GM18868 (cell line): ENCODE results near the gene VPS54.
"Not testable (repeated sequence)": the region's sequence is repeated elsewhere in the genome, so short reads cannot be mapped to it uniquely, and the experiment has no call there.

Experiments used
- ATAC-seq: cut with Tn5 transposase; IDR thresholded peaks from one replicate; pipeline ENCODE4 v1.9.1; 2021; ENCODE audit warnings: mild to moderate bottlenecking, moderate library complexity; ENCODE audit not compliant: unreplicated experiment

VPS54 gene

DNA sequence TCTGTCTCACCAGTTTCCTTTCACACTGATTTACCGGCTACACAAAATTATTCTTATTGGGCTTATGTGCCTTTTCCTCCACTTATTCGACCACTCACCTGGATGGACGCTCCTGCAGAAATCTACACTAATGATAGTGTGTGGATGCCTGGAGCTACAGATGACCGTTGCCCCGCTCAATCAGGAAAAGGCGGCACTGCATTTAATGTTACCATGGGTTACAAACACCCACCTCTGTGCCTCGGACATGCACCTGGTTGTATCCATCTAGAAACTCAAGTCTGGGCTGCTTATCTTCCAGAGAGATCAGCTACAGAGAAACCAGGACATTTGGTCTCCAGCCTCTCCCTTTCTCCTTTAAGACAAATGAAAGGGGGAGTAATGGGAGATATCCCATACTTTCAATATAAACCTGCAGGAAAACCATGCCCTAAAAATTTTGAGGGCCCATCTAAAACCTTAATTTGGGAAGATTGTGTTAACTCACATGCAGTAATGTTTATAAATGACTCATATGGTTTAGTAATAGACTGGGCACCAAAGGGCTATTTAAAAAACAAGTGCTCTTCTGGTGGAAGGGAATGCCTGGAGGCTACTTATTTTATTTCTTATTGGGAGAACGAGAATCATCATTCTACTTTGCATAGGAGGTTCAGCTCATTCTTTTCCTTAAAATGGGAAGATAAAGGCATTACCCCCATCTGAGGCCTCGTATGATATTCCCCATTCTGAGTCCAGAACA is 24.7 kb downstream of the VPS54 start:
- not testable (repeated sequence) for ATAC-seq

DNA sequence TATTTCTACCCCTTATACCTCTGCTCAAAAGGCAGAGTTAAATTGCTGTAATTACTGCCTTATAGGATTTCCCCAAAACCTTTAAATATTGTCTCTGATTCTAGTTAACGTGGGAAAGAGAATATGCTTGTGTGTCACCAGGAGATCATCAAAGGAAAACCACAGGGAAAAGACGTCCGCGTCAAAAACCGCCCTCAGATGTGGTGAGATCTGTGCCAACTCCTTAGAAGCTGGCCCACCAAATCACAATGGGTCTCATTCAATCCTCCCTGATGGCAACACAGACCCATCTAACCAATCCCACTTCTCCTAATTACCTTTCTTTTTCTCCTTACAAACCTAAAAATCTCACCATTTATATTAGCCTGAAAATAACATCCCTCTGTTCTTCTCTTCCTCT is 25.4 kb downstream of the VPS54 start:
- ATAC-seq: no peak

DNA sequence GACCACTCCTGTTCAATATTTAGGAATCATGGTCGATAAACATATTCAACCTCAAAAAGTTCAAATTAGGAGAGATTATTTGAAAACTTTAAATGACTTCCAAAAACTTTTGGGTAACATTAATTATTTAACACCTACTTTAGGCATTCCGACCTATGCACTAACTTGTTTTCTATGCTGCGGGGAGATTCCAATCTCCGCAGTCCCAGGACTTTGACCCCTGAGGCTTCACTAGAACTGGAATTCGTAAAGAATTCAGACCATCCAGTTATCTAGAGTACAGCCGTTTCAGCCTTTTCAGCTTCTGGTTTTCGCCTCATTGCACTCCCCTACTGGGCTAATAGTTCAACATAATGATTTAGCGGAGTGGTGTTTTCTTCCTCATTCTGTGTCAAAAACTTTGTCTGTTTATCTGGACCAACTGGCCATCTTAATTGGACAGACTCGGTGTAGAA is 26.1 kb downstream of the VPS54 start:
- ATAC-seq: not testable (repeated sequence)

DNA sequence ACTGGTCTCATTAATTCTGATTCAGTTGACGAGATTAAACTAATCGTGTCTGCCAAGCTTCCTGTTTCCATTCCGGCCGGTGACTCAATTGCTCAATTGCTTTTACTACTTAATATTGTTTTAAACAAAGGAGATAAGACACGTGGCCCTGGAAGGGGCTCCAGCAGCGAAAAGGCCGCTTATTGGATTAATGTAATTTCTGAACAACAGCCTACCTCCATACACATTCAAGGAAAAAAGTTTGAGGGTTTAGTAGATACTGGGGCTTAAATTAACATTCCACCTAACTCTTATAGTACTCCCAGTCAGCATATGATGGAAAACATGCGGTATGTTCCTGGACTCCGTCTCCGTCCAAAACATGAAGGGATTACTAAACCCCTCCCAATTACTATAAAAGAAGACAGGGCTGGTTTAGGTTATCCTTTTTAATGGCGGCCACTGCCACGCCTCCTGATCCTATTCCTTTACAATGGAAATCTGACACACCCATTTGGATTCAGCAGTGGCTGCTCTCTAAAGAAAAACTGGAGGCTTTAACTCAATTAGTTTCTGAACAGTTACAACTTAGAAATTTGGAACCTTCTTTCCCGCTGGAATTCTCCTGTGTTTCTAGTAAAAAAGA is 27.1 kb downstream of the VPS54 start:
- no peak for ATAC-seq

DNA sequence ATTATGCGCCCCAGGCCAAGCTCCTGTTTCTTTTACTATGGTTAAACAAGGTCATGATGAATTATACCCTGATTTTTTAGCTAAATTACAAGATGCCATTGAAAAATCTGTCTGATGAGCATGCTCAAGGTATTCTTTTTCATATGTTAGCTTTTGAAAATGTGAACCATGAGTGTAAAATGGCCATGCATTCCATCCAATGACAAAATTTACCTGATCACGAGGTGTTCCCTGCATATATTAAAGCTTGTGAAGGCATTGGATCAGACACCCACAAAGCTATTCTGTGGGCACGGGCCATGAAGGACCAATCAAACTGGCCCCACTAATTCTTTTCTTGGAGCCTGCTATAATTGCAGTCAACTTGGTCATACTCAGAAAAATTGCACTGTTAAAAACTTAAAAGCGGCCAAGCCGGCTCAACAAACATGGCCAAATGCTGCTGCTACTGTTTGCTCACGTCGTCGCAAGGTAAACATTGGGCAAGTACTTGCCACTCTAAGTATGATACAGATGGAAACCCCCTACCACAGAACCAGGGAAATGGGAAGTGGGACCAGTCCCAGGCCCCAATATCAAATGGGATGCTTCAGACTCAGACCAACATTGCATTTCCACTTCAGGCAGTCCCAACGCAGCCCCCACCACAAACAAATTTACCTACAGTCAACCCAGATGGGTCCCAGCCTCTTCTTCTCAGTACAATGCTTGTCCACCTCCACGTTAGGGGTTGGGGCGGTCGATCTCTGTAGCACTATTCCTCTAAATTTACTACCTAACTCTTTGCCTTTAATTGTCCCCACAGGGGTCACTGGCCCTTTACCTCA is 27.8 kb downstream of the VPS54 start:
- not testable (repeated sequence) for ATAC-seq

DNA sequence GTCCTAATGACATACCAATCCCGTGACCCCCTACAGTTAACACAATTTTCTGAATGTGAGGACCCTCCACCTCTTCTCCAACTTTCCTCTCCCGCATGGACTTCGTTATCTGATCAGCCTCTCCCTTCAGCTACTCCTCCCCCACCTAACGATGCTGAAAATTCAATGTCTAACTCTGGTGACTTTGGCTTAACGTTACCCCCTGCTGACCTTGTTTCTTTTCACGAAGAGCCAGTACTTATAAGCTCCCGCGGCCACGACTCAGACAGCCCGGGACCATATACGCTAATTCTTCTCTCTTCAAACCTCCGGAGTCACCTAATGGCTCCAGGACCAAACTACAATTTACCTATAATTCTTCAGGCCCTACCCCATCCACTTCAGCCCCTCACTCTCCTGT is 29.2 kb downstream of the VPS54 start:
- ATAC-seq: no peak

DNA sequence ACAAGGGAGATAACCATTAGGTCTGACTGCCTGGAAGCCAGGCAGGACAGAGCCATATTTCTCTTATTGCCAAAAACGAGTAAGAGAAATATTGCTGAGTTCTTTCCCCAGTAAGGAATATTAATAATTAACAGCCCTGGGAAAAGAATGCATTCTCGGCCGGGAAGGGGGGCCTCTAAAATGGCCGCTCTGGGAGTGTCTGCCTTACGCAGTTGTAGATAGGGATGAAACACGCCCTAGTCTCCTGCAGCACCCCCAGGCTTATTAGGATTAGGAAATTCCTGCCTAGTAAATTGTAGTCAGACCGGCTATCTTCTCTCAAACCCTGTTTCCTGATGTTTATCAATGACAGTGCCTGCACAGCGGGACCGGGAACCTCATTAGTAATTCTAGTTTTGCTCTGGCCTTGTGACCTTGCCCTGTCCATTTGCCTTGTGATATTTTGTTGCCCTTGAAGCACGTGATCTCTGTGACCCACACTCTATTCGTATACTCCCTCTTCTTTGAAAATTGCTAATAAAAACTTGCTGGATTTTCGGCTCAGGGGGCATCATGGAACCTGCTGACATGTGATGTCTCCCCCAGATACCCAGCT is 30.3 kb downstream of the VPS54 start:
- ATAC-seq: not testable (repeated sequence)

DNA sequence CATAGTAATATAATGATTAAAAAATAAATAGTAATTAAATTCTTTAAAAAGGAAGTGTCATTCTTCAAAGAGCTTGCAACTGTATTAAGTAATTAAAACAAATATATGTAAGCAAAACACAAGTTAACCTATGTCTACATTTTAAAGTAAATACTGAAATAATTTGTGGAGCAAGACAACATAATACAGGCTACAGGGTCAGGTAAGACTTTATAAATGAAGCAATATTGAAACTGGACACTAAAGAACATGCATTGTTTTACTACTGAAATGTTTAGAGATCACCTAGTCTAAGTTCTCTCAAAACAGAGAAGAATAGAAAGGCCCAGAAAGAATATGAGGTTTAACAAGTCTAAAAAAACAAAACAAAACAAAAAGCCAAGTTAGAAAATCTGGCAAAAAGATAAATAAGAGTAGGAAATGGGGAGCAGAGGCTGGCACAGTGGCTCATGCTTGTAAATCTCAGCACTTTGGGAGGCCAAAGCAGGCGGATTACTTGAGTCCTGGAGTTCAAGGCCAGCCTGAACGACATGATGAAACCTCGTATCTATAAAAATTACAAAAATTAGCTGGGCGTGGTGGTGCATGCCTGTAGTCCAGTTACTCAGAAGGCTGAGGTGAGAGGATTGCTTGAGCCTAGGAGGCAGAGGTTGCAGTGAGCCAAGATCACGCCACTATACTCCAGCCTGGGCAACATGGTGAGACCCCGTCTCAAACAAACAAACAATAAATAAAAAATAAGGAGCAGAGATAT is 34.4 kb downstream of the VPS54 start:
- ATAC-seq: no peak

DNA sequence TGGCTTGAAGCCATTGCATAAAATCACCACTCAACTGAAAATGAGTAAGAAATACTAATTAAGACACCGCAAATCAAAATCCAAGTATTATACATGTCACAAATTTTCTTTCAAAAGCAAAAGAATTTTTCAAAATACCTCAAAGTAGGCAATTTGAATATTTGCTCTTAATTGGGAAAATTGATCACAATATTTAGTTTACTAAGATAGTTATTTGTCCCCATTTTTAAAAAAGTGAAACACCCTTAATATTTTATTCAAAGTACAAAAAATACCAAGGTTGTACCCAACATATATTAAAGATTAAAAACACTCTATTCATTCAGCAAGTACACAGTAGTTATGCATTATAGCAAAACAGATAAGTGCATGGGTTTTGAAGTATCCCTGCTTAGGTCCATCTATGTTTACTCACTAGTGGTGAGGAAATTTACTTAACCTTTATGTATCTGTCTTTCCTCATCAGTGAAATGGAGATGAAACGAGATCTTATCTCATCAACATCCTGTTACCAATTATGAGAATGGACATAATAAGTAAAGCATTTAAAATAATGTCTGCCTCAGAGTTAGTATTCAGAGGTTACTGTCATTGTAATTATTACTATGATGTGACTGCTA is 35.1 kb downstream of the VPS54 start:
- peak; percentile 59 for ATAC-seq

DNA sequence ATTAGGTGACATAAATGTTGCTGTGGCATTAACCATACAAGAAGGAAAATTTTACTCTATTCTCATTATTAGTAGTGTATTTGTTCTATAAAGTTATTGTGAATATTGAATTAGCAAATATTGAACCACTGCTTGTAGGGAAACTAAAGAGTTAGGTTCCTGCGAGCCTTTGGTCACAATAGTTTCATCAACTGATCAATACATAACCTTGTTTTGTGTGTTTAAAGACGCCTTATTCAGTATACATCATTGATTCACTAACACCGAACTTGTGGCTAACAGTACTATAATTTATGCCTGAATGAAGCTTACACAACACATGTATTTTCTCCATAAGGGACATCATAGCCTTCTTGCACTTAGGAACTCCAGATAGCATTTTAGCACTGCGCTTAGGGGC is 36.9 kb downstream of the VPS54 start:
- ATAC-seq: no peak

DNA sequence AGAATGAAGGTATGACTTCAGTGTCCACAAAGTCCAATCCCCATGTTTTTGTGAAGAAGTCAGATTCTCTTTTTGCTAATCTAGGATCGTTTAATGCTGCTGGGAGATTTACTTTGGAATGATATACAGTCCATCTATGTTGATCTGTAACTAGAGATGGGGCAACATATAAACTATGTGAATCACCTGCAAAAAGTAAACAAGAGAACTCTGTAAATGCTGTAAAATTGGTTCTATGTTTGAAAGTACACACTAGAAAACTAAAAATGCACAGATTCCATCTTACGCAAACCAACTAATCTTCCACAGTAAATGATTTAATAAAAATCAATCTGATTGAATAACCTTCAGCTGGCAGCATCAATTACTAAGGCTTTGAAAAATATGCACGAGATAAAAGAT is 37.5 kb downstream of the VPS54 start:
- ATAC-seq: no peak

DNA sequence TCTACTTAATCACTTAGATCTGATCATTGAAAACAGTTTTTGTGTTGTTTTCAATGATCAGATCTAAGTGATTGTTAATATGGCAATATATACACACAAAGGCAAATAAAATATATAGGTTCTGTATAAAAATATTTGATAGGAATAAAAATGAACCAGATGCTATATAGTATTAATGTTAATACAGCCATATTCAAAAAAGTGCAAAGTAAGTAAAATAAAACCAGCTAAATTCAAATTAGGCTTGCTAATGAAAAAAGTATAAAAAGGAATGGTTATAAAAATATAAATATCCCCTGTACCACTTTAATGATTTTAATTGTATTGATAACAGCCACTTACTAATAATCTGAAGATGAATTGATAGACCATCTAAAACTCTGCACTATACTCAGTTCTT is 38.4 kb downstream of the VPS54 start:
- no peak for ATAC-seq

DNA sequence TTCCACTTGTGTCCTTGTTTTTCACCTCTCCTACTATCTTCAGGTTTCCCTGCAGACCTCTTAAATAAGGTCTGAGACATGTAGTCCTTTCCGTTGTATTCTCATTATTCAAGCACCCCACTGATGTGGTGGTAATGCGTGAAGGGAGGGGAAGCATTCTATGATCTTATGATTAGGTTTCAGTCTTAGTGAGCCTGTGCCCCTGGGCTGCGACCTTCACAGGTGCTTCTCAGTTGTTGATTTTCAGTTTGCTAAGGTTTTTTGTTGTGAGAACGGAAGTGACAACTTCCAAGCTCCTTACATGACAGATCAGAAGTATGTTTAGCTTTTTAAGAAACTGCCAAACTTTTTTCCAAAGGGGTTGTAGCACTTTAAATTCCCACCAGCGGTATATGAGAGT is 41.3 kb downstream of the VPS54 start:
- ATAC-seq: peak; percentile 98

DNA sequence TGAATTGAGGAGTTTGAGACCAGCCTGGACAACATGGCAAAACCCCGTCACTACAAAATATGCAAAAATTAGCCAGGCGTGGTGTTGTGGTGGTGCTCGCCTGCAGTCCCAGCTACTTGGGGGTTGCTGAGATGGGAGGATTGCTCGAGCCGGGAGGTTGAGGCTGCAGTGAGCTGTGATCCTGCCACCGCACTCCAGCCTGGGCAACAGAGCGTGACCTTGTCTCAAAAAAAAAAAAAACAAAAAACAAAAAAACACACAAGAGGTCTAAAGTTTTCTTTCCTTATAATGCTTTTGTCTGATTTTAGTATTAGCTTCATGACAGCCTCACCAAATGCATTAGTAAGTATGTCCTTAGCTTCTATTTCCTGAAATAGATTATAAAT is 43.1 kb downstream of the VPS54 start:
- ATAC-seq: no peak

DNA sequence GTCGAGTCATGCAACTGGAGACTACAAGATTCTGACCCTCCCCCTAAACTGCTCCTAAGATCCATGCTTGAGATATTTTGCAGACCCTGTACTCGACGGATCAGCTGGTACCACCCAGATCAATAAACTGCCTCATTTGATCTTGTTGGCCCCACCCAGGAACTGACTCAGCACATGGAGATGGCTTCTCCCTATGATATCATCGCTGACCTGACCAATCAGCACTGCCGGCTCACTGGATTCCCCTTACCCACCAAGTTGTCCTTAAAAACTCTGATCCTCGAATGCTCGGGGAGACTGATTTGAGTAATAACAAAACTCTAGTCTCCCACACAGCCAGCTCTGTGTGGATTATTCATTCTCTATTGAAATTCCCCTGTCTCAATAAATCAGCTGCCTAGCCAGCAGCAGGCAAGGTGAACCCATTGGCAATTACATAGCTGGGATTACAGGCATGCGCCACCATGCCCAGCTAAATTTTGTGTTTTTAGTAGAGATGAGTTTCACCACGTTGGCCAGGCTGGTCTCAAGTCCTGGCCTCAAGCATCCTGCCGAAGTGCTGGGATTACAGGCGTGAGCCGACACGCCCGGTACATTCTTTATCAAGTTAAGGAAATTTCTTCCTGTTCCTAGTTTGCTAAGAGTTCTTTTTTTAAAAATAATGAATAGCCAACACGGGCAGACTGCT is 43.6 kb downstream of the VPS54 start:
- no peak for ATAC-seq

DNA sequence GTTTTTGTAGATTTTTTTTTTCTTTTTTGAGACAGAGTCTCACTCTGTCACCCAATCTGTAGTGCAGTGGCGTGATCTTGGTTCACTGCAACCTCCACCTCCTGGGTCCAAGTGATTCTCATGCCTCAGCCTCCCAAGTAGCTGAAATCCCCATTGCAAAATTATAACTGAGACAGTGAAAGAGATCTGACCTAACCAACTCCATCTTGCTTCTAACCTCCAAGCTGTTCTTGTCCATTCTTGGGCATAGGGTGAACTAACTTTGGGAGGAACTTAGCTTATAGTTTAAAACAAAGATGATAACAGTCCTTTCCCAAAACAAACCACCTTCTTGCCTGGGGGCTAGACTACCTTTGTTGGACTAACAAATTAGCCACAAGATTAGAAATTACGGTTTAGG is 44.2 kb downstream of the VPS54 start:
- not testable (repeated sequence) for ATAC-seq

DNA sequence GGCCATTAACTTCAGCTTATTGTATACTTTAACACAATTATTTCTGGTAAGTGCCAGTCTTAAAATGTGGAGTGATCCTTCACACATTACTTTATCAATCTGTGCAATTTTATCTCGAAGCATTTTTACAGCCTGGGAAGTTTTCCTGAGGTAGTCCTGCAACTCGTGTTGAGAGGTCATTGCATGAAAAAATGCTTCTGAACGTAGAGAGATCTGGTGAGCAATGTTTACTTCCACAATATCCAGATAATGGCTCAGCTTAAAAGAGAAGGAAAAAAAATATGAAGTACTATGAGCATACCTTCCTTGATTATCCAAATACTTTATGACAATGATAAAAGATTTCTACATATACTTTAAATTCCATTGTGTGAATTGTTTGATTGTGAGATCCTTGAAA is 57.0 kb downstream of the VPS54 start:
- no peak for ATAC-seq

DNA sequence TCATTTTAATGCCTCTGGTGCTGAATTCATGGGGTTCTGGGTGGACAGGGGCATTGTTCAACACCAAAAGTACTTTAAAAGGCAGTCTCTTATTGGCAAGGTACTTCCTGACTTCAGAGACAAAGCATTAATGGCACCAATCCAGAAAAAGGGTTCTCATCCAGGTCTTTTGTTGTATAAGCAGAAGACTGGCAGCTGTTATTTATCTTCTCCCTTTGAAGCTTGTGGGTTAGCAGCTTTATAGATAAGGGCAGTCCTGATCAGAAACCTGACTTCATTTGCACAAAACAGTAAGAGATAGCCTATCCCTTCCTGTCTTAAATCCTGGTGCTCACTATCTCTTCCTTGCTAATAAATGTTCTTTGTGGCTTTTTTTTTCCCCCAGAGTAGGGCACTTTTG is 68.8 kb downstream of the VPS54 start:
- no peak for ATAC-seq

DNA sequence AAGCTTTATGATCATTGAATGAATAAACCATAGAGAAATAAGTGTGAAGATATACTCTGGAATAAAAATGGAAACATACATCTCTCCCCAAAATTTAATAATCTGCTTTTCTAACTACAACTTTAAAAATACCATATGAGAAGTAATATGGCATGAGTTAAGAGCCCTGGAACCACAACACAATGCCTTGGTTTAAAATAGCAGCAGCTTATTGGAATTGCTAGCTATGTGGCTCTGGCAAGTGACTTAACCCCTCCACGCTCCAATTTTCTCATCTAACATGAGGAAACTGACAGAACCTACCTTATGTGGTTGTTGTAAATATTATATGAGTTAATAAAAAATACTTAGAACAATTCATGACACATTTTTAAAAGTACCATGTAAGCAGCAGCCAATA is 76.4 kb downstream of the VPS54 start:
- no peak for ATAC-seq

DNA sequence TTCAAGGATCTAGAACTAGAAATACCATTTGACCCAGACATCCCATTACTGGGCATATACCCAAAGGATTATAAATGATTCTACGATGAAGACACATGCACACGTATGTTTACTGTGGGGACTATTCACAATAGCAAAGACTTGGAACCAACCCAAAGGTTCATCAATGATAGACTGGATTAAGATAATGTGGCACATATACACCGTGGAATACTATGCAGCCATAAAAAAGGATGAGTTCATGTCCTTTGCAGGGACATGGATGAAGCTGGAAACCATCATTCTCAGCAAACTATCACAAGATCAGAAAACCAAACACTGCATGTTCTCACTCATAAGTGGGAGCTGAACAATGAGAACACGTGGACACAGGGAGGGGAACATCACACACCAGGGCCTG is 87.1 kb downstream of the VPS54 start:
- not testable (repeated sequence) for ATAC-seq
